SKM-1 (cell line): ENCODE results near the gene RPAP2.
"Not testable (repeated sequence)": the region's sequence is repeated elsewhere in the genome, so short reads cannot be mapped to it uniquely, and the experiment has no call there.

Experiments
- DNase-seq: peaks from one replicate; lab custom pipeline; 2025; ENCODE audit not compliant: unreplicated experiment; lab: John Stamatoyannopoulos, UW

The RPAP2 gene

GRCh38 chr1:92374223-92374622 lies 75.4 kb downstream of the RPAP2 start:
- DNase-seq = no peak

DNA sequence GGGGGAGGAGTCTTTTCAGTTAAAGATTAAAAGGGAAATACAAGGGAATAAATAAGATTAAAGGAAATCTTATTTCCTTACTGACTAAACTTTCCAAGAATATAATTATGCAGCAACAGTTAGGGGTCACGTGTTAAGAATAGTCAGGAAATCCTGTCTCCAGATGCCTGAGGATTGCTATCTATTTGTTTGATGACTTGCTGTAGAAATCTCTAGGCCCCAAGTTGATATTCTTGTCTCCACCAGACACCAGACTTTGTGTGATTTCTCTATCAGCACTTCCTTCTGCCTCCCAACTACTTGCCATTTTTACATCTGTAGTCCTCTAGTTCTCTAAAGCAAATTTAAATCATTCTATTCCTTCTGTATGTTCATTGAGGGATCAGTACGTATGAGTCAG lies 77.5 kb downstream of the RPAP2 start:
- DNase-seq = no peak

- DNase-seq = not testable (repeated sequence)
These were observed 79.1 kb downstream of the RPAP2 start for GRCh38 chr1:92377991-92378390.

DNA sequence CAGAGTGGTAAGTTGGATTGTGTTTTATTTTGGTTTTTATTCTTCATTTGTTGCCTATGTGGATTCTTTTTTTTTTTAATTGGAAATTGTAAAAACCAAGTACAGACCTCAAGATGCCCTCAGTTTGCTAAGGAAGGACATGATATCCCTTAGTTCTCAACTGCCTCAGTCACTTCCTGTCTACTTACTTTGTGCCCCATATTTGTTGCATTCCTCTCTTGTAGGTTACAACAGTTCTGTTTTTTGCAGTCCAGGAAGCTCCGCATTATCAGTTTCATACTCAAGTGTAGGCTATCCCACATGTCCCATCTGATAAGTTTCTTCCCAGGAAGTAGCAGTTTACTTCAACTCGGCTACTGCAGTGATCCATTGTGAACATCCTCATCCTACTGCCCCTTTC lies 82.0 kb downstream of the RPAP2 start:
- no peak for DNase-seq

DNA sequence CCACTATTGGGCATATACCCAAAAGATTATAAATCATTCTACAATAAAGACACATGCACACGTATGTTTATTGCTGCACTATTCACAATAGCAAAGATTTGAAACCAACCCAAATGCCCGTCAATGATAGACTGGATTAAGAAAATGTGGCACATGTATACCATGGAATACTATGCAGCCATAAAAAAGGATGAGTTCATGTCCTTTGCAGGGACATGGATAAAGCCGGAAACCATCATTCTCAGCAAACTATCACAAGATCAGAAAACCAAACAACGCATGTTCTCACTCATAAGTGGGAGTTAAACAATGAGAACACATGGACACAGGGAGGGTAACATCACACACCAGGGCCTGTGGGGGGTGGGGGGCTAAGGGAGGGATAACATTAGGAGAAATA lies 95.1 kb downstream of the RPAP2 start:
- not testable (repeated sequence) for DNase-seq

DNA sequence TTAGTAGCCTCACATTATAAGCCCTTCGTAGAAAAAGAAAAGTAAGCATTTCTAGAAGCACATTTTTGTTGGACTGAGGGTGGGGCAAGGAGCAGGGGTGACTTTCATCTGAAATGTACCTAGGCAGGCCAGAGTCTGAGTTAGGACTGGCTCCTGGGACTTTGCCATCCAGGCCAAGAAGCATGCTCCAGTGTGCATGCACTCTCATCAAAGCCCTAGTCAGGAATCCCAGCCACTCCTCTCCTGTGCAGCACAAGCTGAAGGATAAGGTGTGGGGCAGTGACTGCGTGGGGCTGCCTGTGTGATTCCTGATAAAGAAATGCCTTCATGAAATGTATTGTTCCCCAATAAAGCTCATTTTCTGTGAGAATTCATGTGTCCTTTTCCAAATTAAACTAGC lies 99.7 kb downstream of the RPAP2 start:
- DNase-seq = no peak

DNA sequence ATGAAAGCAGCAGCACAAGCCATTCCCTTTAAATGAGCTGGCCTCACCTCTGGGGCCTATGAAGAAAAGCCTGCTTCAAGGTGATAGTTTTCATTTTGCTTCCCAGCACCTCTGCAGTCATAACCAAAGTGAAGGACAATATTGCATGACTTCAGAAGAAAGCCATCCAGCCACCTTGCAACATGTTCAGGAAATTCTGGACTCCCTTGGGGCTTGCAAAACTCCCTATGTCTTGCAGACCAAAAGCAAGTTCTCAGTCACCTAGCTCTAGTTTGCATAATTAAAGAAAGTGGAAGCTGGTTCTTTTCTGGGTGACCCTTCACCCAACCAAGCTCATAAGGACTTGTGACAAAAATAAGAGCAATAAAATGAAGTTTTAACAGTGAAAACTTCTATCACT lies 100.2 kb downstream of the RPAP2 start:
- peak; percentile 82 for DNase-seq

GRCh38 chr1:92404661-92405060 lies 105.8 kb downstream of the RPAP2 start:
- no peak for DNase-seq

- DNase-seq = no peak
These were observed 110.0 kb downstream of the RPAP2 start for GRCh38 chr1:92408825-92409224.

DNA sequence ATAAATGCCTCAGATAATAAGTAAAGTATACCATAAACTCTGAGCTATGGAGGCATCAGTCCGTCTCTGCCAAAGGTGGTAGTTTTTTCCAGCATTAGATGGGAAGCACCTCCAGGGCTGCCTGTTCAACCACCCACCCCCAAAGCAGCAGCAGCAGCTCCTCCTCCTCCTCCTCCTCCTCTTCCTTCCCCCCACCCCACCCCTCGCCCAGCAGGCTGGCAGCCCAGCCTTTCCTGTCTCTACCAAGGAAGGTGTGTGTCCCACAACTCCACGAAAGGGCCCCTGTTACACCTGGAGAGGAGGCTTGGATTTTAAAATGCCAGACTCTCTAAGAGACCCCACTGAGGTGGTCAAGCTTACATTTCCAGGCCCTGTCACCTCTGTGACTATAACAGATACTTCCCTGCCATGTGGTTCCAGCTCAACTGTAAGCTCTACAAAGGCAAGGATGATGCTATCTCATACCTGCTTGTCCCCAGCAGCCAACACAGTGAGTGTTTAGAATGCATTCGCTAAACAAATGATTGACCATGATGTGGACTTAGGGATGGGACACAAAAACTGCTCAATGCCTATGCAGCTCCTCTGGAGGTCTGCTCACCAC lies 111.2 kb downstream of the RPAP2 start:
- DNase-seq = no peak

DNA sequence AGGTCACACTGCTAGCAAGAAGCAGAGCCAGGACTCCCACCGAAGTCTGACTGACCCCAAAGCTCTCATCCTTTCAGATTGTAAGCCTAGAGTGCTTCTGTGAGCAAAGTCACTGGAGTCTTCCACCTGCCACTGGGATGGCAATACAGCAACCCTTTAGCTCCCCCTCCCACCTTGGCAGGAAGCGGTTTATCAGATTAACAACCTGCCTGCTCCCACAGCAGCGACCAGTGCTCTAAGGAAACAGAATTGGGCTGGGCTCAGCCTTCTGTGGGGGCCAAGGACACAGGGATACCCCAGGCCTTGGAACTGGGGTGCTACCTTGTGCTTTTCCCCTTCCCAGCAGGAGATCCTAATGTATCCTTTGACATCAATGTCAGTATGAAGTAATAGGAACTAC lies 111.8 kb downstream of the RPAP2 start:
- DNase-seq = no peak

DNA sequence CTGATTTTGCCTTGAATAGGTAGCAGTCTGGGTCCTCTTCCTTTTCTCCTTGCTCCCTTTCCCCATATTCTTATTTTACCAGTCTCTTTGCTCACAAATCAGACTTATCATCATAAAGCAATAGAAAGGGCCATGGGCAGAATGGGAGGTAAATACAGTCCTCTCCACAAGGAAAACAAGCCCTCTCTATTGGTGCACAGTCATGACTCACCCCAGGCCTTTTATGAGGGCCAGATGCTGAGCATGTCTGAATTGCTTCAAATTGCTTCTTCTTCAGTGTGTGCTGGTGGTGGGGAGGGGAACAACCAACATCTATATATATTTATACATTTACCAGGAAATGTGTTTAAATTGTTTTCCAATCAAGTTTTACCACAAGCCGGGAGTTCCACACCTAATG lies 112.7 kb downstream of the RPAP2 start:
- no peak for DNase-seq

DNA sequence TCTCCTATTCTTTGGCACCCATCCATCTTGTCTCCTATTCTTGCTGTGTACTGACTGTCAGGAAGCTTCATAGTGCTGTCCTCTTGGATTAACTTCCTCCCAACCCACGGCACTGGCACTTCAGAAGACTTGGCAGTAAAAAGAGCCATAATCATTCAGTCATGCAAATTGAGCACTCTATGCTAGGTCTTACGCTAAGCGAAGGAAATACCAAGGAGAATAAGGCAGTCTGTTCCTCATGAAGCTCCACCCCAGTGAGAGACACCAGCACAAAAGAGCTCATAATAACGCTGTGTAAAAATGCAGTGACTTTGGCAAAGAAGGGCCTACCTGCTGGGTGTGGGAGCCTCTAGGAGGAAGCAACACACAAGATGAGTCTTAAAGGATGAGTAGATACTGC lies 120.8 kb downstream of the RPAP2 start:
- no peak for DNase-seq

DNA sequence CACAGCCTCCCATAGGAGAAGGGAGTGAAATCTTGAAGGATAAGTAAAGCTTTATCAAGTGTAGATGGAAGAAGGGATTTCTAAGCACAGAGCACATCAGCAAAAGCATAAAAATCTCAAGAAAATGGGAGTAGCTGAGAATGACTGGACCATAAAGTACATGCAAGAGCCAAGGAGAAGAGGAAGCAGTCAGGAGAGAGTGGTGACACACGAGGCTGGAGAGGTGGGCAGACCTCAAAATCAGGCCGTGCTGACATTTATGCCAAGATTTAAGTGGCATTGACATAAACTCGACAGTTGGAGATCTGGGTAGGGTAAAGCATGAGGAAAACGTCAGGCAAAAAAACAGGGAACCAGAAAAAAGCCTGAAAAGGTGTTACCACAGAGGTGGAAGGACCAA lies 125.5 kb downstream of the RPAP2 start:
- DNase-seq = peak; percentile 43

- DNase-seq = no peak
These were observed 126.8 kb downstream of the RPAP2 start for GRCh38 chr1:92425617-92426016.

DNA sequence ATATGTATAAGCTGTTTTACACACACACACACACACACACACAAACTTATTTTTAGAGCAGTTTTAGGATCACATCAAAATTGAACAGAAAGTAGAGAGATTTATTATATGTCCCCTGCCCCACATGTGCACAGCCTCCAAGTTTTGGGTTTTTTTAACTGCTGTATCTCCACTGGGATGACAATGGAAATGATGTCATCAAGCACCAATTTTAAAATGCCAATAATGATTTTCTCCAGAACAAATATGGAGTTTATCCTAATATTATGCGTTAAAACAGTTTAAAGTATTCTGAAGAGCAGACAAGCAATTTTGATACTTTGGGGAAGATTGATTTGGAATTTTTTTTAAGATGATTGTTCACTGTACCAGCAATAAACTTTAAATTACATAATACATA lies 131.2 kb downstream of the RPAP2 start:
- DNase-seq = no peak

DNA sequence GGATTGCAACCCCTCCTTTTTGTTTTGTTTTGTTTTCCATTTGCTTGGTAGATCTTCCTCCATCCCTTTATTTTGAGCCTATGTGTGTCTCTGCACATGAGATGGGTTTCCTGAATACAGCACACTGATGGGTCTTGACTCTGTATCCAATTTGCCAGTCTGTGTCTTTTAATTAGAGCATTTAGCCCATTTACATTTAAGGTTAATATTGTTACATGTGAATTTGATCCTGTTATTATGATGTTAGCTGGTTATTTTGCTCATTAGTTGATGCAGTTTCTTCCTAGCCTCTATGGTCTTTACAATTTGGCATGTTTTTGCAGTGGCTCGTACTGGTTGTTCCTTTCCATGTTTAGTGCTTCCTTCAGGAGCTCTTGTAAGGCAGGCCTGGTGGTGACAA lies 135.7 kb downstream of the RPAP2 start:
- not testable (repeated sequence) for DNase-seq

DNA sequence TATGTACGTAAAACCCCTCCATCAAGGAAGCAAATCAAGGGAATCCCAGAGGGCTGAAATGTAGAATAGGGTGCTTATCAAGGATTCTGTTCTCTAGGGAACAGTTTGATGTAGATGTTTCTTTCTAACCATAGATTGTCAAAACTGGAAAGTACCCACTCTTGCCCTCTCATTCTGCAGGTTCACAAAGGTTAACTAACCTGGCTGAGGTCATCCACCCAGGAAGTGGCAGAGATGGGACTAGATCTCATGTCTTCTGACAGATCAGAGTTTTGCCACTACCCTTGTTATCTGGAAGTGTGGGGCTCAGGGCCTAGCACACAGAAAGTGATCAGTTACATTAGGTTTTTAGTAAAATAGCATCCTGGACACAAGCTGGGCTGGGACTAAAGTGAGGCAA lies 140.4 kb downstream of the RPAP2 start:
- no peak for DNase-seq

- DNase-seq = no peak
These were observed 142.4 kb downstream of the RPAP2 start for GRCh38 chr1:92441316-92441696.

DNA sequence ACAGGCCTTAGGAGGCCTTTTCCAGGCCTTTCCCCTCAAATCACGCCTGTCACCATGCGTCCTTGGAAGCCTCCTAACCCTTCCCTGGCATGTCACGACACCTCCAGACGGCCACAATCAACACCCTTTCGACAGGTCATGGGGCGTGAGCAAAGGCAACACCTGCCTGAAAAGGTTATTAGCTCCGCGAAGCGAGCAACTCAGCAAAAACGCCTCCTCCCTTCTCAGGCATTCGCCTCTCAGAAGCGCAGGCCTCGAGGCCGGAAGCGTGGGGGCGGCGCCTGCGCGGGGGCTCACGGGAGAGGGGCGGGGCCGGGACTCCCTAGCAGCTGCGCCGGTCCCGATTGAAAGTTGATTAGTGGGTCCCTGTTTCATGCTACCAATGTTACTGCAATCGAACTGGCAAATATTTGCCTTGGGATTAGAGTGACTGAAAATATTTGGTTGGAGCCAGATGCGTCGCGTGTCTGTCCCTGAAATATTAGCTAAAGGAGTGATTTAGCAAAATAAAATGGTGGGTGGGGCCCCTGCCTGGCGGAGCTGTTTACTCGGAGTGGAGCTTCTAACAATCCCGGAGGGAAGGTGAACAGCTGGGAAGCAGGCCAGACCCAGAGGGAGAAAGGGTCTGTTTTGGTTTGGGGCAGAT lies 143.0 kb downstream of the RPAP2 start:
- DNase-seq = no peak

GRCh38 chr1:92442351-92442750 lies 143.5 kb downstream of the RPAP2 start:
- no peak for DNase-seq

DNA sequence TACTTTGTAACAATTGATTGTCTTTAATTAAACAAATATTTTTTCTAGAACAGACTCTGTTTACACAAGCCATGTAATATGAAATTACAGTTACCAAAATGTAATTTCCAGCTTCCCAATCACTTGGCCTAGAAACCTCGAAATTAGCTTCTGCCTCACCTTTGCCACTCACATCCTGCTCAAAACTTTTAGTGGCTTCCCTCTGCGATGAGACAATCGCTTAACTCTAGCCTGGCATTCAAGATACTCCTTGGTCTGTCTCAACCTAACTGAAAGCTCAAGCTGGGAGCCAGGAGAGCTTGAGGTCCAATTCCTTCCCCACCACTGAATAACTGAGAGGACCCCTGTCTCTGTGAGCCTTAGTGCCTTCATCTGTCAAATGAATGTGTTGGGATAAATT lies 145.0 kb downstream of the RPAP2 start:
- no peak for DNase-seq

- no peak for DNase-seq
These were observed 145.5 kb downstream of the RPAP2 start for GRCh38 chr1:92444351-92444750.
